PC-9 (cell line): ENCODE data around the gene NEDD8. TPM values are rescaled to one million over a fixed set of nuclear protein-coding genes. Genes with fewer than 3 reads are reported as not detected.

Experiments
- BruUV-seq: library from RNA; stranded (reverse); fragments of 400-500 nt; replicated peaks from 2 replicates; lab custom pipeline; 2021; lab: Mats Ljungman, UMichigan
- CTCF ChIA-PET: fragments of 300-600 bp; sonication (Branson Sonifier 250); formaldehyde crosslinking; loops from one replicate; lab custom pipeline; 2022; ENCODE audit warnings: antibody characterized with exemption; lab: Charles Lee
- POLR2A ChIA-PET: fragments of 300-600 bp; sonication (Branson Sonifier 250); formaldehyde crosslinking; loops from one replicate; lab custom pipeline; 2022; ENCODE audit warnings: antibody characterized with exemption; ENCODE audit not compliant: unreplicated experiment; lab: Charles Lee
- DNase-seq, 2 experiments: peaks; one replicate each; pipeline versions ENCODE4 v3.0.0 to v3.0.0-alpha.2; 2015 to 2022; ENCODE audit warnings: mixed read lengths in 1 of 2
- H2AFZ ChIP-seq: fragments of 200-600 bp; sonication (generic); 2 replicates; pipeline ENCODE4 v1.8.1; 2017; ENCODE audit warnings: antibody characterized with exemption
- H3F3A ChIP-seq: fragments of 200-600 bp; sonication (generic); 2 replicates; pipeline ENCODE4 v1.8.1; 2017; ENCODE audit warnings: antibody characterized with exemption, mild to moderate bottlenecking, low read depth; ENCODE audit not compliant: insufficient read depth
- H3K27ac ChIP-seq: fragments of 200-600 bp; sonication (generic); 2 replicates; pipeline ENCODE4 v1.6.1; 2016; ENCODE audit warnings: mixed run types
- H3K27me3 ChIP-seq: fragments of 200-600 bp; sonication (generic); 2 replicates; pipeline ENCODE4 v1.6.1; 2016; ENCODE audit warnings: low read depth, mixed run types; ENCODE audit not compliant: insufficient read depth
- H3K36me3 ChIP-seq: fragments of 200-600 bp; sonication (generic); 2 replicates; pipeline ENCODE4 v1.6.1; 2016; ENCODE audit warnings: low read depth, mixed run types
- H3K4me1 ChIP-seq: fragments of 200-600 bp; sonication (generic); replicated peaks from 2 replicates; pipeline ENCODE4 v1.6.1; 2016; ENCODE audit warnings: mixed run types; ENCODE audit not compliant: insufficient read depth
- H3K4me2 ChIP-seq: fragments of 200-600 bp; sonication (generic); 2 replicates; pipeline ENCODE4 v1.6.1; 2017; ENCODE audit warnings: mixed run types
- H3K4me3 ChIP-seq: fragments of 200-600 bp; sonication (generic); 2 replicates; pipeline ENCODE4 v1.6.1; 2016; ENCODE audit warnings: mixed run types
- H3K79me2 ChIP-seq: fragments of 200-600 bp; sonication (generic); 2 replicates; pipeline ENCODE4 v1.6.1; 2017; ENCODE audit warnings: low read depth, mixed run types
- H3K9me2 ChIP-seq: fragments of 200-600 bp; sonication (generic); 2 replicates; pipeline ENCODE4 v1.8.1; 2017; ENCODE audit warnings: mild to moderate bottlenecking; ENCODE audit not compliant: insufficient read depth
- H3K9me3 ChIP-seq: fragments of 200-600 bp; sonication (generic); 2 replicates; pipeline ENCODE4 v1.8.1; 2016; ENCODE audit warnings: low read depth; ENCODE audit not compliant: insufficient read depth
- H4K20me1 ChIP-seq: fragments of 200-600 bp; sonication (generic); 2 replicates; pipeline ENCODE4 v1.8.1; 2017; ENCODE audit not compliant: insufficient read depth
- CTCF ChIP-seq: fragments of 200-600 bp; sonication (generic); conservative IDR thresholded peaks from 2 replicates; pipeline ENCODE4 v1.6.1; 2017; ENCODE audit warnings: mixed run types, antibody characterized with exemption, mild to moderate bottlenecking, moderate library complexity
- EZH2 ChIP-seq: fragments of 200-600 bp; sonication (generic); IDR thresholded peaks from 2 replicates; pipeline ENCODE4 v1.8.0; 2017; ENCODE audit warnings: antibody characterized with exemption, low read depth
- intact Hi-C: fragments of 100-400 bp; cut with micrococcal nuclease; formaldehyde crosslinking; loops from one replicate; pipeline ENCODE4 v1.10.0; 2022; ENCODE audit not compliant: unreplicated experiment
- total RNA-seq: library from RNA; stranded (reverse); gene quantifications from 2 replicates; pipeline ENCODE4 v1.2.3, GENCODE V29; 2021

Gene NEDD8
- total RNA-seq, 1 experiment from 2014 or later = 179 TPM

GRCh38 chr14:24179961-24180796, 52.0 kb downstream of the NEDD8 start:
- Histone ChIP-seq H3K36me3 (no peaks in the 10 kb centered on the region), H3K4me3 (no peak overlapping the region), H3F3A (no peaks in the 10 kb centered on the region; the same call in 1 of the 2 replicates), H3K4me2 (no peak overlapping the region), H4K20me1 (no peaks in the 10 kb centered on the region; the same call in 1 of the 2 replicates), H3K27me3 (no peaks in the 10 kb centered on the region), H3K79me2 (no peaks in the 10 kb centered on the region), H2AFZ (no peak overlapping the region), H3K9me3 (no peaks in the 10 kb centered on the region), H3K9me2 (no peaks in the 10 kb centered on the region), H3K4me1 (no peaks in the 10 kb centered on the region), H3K27ac (no peak overlapping the region)
- ChIA-PET POLR2A (no interaction called here), CTCF (no interaction called here)
- TF ChIP-seq CTCF (no peak), EZH2 (no peak)
- intact Hi-C loops = no loop called here
- no peak for DNase-seq
- BruUV-seq = no TSS peak

GRCh38 chr14:24179294-24179960, 52.7 kb downstream of the NEDD8 start:
- no TSS peak for BruUV-seq
- no peak overlapping the region for H2AFZ ChIP-seq
- H3K4me3 ChIP-seq = no peak overlapping the region
- H3K9me2 ChIP-seq = no peaks in the 10 kb centered on the region
- ChIA-PET CTCF (no interaction called here), POLR2A (no interaction called here)
- no peaks in the 10 kb centered on the region for H3K79me2 ChIP-seq
- no peaks in the 10 kb centered on the region; the same call in 1 of the 2 replicates for H3F3A ChIP-seq
- intact Hi-C loops = no loop called here
- H3K9me3 ChIP-seq = no peaks in the 10 kb centered on the region
- H3K4me1 ChIP-seq = no peaks in the 10 kb centered on the region
- no peaks in the 10 kb centered on the region for H3K27me3 ChIP-seq
- no peak overlapping the region for H3K4me2 ChIP-seq
- H4K20me1 ChIP-seq = no peaks in the 10 kb centered on the region; the same call in 1 of the 2 replicates
- DNase-seq = no peak
- H3K36me3 ChIP-seq = no peaks in the 10 kb centered on the region
- no peak overlapping the region for H3K27ac ChIP-seq
- TF ChIP-seq CTCF (no peak), EZH2 (no peak)

- no peaks in the 10 kb centered on the region; the same call in 1 of the 2 replicates for H4K20me1 ChIP-seq
- no peaks in the 10 kb centered on the region for H3K9me3 ChIP-seq
- no peaks in the 10 kb centered on the region for H3K36me3 ChIP-seq
- H3K4me2 ChIP-seq = no peak overlapping the region
- TF ChIP-seq EZH2 = no peak
- TF ChIP-seq CTCF = no peak
- no peaks in the 10 kb centered on the region for H3K79me2 ChIP-seq
- intact Hi-C loops = no loop called here
- H2AFZ ChIP-seq = no peak overlapping the region
- no TSS peak for BruUV-seq
- no peaks in the 10 kb centered on the region for H3K9me2 ChIP-seq
- no peaks in the 10 kb centered on the region; the same call in 1 of the 2 replicates for H3F3A ChIP-seq
- H3K27ac ChIP-seq = no peak overlapping the region
- ChIA-PET POLR2A (no interaction called here), CTCF (no interaction called here)
- H3K4me3 ChIP-seq = no peak overlapping the region
- no peaks in the 10 kb centered on the region for H3K4me1 ChIP-seq
- H3K27me3 ChIP-seq = no peaks in the 10 kb centered on the region
- no peak for DNase-seq
Observed at GRCh38 chr14:24178399-24179178, 53.6 kb downstream of the NEDD8 start.
